HG02885 (cell line): Measurements from ENCODE around the gene PXK.
A peak's percentile ranks its signal among the peaks of the same experiment; 100 is the strongest.
"Not testable (repeated sequence)": the region's sequence is repeated elsewhere in the genome, so short reads cannot be mapped to it uniquely, and the experiment has no call there.

Experiments used
- ATAC-seq: cut with Tn5 transposase; IDR thresholded peaks from one replicate; pipeline ENCODE4 v1.9.1; 2021; ENCODE audit warnings: mild to moderate bottlenecking; ENCODE audit not compliant: unreplicated experiment, poor library complexity

Gene PXK

DNA sequence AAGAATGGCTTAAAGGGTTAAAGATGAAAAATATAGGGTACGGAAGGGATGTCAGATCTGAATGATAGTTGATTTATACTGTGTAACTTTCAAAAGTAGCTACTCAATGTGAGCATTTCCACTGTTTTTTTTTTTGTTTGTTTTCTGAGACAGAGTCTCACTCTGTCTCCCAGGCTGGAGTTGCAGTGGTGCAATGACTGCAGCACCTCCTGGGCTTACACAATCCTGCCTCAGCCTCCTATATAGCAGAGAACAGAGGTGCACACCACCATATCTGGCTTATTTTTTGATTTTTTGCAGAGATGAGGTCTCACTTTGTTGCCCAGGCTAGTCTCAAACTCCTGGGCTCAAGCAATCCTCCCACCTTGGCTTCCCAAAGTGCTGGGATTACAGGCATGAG, 9.9 kb upstream of the PXK start:
- ATAC-seq: no peak

DNA sequence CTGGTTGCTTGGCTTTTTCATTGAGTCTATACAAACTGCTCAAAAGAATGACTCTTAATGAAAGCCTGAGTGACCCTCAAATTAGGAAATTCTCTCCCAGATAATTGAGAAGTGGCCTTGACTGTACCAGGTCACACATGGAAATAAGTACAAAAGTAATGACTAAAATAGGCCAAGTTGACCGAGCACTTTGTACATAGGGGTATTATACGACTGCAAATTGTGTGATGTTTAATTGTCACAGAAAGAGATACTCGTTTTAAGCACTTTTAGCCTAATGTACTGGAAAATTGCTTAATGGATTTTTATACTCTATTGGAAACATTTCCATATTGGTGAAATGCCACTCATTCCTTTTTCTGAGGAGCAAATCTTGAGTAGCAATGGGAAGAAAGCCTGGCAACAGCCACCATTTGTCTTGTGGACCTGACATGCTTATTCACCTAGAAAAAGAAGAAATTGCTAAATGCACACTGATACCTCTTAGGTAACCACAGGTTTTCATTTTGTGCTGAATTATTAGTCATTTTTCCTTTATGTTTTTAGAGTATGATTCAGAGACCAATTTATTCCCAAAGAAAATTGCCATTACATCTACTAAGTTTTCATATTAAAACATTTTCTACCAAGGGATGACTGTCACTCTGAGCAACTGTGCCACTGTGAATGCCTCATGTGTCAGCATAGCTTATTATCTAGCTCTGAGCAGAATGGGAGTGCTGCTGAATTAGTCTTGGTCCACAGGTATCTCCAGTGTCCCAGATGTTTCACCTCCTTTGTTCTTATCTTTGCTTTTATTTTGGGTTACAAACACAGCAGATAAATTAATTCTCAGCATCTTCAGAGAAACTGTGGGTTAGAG, 8.9 kb upstream of the PXK start:
- no peak for ATAC-seq

DNA sequence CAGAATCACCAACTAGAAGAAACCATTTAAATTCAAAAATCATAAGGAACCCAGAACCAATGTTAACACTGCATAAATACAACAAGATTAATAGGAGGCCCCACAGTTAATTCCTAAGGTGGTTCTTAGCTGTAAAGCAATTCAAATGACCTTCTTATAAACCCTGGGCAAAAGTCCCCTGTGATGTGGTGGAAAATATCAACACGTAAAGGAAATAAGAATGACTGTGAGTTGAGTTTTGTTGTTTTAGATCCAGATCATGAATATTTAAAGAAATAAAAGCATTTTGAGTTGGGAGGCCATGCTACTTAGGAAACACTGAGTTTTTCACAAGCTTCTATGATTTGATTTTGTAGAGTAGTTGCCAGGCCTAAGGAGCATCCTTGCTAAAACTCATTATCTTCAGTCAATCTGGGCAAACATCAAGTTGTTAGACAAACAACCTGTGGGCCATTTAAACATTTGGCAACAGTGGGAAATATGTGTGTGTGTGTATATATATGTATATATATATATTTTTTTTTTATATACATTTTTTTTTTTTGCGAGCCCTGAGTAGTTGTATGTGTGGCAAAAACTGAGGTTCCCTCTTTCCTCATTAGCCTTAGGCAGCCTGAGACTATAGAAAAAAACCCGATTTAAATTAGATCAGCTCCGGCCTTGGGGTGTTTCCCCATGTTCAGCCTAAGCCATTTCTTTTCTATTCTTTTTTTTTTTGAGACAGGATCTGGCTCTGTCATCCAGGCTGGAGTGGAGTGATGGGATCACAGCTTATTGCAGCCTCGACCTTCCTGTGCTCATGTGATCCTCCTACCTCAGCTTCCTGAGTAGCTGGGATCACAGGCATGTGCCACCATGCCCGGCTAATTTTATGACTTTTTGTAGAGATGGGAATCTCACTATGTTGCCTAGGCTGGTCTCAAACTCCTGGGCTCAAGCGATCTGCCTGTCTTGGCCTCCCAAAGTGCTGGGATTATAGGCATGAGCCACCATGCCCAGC, 8.0 kb upstream of the PXK start:
- no peak for ATAC-seq

DNA sequence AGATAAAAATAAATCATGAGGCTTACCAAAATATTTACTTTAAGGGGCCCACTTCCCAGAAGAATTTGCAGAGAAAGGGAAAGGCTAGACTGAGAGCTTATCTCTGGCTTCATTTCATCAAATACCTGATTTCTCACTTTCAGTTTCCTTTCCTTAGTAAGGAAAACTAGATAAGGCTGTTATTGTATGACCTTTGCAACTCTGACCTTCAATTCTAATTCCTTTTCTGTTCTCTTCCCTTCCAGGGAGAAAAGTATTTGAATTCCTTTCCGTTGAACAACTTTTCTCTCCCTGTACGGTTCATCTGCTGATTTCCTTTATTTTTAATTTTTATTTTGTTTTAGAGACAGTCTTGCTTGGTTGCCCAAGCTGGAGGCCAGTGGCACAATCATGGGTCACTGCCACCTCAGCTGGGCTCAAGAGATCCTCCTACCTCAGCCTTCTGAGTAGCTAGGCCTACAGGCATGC, 7.1 kb upstream of the PXK start:
- no peak for ATAC-seq

DNA sequence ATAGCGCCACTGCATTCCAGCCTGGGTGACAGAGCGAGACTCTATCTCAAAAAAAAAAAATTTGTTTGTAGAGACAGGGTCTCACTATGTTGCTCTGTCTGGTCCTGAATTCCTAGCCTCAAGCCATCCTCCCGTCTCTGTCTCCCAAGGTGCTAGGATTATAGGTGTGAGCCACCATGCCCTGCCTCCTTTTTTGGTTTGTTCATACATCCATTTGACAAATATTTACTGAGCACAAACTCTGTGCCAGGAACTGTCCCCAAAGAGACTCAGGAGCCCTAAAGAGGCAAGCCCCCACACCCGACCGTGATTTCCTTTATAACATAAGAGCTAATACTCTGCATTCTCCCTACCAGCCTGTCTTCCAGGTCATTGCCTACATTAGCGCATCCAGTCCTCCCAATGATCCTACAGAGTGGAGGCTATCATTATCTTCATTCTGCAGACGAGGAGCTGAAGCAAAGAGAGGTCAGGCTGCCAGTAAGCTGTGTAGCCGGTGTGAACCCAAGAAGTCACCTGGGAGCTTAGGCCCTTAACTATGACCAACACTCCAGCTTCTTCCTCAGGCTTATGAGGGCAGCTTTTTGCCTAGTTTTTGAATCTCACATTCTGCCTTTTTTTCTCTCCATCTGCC, 6.3 kb upstream of the PXK start:
- ATAC-seq: no peak

DNA sequence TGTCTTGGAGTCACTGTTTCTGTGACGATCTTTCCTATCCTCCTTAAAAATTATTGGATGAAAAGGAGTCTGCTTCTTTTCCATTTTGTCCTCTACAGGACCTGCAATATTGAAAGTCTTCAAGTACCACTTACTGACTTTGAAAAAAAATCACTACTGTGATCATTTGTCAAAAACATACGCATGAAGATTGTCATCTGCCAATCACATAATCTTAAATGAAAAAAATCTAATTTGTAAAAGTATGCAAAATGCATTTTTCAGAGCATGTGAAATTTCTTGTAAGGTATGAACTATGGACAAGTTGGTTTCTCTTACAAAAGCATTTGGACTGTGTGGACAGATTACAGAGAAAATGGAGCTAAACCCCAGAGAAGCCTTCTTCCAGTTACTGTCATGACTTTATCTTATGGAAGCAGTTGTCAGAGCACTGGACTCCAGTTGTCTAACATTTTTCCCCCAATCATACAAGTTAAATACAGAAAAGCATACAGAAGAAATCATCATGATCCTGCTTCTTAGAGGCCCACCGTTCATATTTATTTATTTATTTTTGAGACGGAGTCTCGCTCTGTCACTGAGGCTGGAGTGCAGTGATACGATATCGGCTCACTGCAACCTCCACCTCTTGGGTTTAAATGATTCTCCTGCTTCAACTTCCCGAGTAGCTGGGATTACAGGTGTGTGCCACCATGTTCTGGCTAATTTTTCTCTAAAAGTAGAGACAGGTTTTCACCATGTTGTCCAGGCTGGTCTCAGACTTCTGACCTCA, 3.4 kb upstream of the PXK start:
- ATAC-seq: no peak

DNA sequence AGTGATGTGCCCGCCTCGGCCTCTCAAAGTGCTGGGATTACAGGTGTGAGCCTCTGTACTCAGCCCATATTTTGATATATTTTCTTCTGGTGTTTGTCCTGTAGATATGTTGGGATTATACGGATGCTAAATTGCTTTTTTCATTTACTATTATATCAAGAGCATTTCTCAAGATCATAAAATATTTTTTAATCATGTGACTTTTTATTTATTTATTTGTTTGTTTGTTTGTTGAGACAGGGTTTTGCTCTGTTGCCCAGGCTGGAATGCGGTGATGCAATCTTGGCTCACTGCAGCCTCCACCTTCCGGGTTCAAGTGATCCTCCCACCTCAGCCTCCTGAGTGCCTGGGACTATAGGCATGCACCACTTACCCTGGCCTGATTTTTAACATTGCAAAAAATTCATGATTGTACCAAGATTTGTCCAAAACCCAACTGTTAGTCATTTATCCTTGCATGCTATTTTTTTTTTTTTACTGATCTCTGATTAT, 2.7 kb upstream of the PXK start:
- no peak for ATAC-seq

DNA sequence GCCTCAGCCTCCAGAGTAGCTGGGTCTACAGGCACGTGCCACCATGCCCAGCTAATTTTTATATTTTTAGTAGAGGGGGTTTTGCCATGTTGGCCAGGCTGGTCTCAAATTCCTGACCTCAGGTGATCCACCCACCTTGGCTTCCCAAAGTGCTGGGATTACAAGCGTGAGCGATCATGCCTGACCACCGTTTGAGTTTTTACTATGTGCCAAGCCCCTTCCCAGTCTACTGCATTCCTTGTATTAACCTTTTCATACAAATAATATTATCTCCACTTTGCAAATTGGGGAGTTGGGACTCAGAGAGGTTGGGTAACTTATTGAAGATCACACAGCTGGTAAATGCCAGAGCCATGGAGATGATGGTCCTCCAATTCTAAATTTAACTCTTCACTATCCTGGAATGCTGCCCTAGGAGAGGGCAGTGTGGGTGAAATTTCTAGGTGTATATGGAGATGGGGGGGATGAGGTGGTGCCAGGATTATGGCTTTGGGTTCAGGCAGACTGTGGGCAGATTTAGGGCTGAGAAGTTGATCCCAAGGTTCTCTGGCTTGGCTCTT, 1.0 kb upstream of the PXK start:
- no peak for ATAC-seq

DNA sequence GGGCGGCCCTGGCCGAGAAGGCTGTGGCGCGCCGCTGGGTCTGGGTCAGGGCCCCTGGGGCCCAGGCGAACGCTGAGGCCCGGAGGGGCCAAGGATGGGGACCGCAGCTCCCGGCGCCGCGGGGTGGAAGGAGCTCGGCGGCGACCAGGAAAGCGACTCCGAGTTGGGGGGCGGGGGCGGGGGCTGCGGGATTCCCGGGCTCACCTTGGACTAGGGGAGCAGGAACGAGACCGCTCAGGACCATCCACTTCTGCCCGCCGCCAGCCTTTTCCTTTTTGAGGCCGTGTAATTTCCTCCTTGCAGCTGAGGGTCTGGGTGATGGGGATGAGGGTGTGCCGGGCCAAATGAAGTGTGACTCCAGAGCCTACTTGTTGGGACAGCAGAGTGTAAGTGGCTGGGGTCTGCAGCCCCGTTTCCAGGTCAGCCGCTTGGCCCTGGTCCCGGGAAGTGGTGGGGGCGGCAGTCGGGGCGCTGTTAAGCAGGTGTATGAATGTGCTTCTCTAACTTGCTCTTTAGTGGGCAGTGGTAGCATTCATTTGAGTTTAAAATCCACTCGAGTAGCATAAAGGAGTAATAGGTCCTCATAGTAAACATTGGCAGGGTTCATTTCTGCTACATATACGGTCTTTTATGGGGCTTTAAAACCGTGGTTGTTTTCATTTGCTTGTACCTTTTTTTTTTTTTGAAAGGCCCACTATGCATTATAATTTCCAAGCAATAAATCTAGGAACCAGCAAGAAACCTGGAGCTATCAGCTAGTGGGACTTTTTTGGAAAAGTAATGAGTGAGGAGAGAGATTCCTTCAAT, 717 bp downstream of the PXK start:
- ATAC-seq: peak; percentile 49

DNA sequence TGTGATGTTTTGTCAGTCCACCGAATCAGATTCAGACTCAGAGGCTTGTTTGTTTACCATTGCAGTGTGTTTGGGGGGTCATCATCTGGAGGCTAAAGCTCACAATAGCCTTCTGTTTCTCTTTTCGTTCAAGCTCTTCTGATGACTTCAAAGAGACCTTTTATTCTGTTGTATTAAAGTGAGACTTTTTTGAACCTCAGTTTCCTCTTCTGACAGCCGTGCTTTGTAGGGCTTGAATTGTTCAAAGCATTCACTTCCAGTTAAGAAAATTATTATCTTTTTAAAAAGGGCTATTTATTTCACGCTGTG, 1.3 kb downstream of the PXK start:
- no peak for ATAC-seq

DNA sequence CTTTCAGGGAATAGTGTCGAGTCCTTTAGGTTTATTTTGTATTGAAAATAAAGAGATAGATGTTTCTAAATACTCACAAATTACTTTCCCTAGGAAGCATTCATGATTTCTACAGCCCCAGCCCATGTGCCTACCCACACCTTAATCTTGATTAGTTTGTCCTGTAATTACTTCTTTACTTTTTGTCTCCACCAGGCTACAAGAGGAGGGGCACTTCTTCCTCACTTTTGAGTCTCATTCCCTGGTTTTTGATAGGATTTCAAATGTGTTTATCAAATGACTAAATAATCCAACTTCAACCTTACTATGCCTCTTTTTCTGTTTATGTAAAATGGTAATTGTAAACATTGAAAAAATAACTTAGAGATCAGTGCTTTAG, 1.8 kb downstream of the PXK start:
- no peak for ATAC-seq

DNA sequence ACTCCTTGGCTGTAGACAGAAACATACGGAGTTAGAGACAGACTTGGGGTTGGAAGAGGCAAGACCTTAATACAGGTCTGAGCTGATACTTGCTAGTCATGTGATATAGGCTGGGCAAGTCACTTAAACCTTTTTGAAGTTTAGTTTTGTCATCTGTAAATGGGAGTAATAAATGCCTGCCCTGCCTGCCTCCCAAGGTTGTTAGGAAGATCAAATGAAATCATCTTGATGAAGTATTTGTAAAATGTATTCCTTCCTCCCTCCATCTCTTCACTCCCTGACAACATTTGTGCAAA, 2.9 kb downstream of the PXK start:
- no peak for ATAC-seq

DNA sequence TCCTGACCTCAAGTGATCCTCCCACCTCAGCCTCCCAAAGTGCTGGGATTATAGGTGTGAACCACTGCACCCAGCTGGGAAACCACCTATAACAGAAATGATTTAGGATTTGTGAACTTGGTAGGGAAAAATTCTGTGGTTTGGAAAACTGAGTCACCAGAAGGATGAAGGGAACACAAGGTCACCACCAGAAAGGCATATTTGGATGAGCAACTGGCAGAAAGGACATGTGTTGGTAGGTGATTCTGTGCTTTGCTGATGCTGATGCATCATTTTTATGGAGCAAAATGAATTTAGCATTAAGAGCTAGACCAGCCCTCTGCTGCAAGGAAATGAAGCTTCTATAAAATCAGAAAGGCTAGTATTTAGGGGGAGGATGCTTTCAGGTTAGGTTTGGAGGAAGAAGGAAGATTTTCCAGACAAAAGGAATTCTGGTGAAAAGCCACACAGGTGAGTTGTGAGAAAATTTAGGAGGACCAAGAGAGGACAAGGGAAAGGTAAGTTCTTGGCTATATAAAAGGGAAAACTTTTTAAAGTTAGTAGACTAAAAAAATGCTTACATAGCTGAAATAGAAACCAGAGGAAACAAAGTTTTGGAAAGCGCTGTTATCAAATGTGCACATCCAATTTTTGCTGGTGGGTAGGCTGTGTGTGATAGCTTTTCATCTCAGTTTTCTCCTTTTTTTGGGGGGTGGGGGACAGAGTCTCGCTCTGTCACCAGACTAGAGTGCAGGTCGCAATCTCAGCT, 3.6 kb downstream of the PXK start:
- ATAC-seq: no peak

DNA sequence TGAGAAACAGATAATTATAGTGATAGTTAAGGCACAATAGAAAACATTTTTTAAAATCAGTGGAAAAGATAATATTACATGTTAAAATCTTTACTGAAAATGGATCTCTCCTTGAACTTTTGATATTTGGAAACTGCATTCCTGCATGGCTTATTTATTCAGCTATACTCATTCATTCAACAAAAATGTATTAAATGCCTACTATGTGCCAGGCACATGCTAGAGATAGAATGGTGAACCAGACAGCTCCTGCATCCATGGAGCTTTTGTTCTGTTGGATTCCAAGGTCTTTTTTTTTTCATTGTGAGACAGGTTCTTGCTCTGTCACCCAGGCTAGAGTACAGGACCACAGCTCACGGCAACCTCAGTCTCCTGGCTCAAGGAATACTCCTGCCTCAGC, 4.5 kb downstream of the PXK start:
- no peak for ATAC-seq

DNA sequence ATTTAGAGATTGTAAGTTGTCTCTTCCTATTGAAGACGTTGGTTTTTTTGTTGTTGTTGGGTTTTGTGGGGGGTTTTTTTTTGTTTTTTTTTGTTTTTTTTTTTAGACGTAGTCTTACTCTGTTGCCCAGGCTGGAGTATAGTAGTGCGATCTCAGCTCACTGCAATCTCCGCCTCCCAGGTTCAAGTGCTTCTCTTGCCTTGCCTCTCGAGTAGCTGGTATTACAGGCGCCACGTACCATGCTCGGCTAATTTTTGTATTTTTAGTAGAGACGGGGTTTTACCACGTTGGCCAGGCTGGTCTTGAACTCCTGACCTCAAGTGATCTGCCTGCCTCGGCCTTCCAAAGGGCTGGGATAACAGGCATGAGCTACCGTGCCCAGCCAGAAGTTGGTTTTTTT, 6.5 kb downstream of the PXK start:
- ATAC-seq: not testable (repeated sequence)

DNA sequence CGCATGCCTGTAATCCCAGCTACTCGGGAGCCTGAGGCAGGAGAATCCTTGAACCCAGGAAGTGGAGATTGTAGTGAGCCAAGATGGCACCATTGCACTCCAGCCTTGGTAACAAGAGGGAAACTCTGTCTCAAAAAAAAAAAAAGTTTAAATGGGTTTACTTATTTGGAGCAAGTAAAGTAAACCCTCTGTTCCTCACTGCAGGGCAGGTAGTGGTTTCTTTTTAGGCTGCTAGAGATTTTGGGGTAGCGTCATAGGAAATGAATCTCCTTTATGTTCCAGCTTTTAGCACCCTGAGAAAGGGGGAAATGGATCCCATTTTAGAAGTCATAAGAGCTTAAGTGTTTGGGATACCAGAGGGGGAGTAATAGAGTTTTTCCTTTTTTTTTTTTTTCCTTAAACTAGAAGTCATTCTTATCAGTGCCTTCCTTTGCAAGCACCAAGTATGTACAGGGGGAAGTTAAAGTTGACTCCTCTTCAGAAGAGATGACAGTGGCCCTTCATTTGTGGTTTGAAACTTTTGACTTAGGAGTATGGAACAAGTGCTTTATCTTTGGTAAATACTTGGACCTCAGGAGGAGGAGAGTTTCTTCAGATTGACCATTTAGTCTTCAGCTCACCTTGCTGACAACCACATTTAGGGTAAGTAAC, 8.0 kb downstream of the PXK start:
- no peak for ATAC-seq

DNA sequence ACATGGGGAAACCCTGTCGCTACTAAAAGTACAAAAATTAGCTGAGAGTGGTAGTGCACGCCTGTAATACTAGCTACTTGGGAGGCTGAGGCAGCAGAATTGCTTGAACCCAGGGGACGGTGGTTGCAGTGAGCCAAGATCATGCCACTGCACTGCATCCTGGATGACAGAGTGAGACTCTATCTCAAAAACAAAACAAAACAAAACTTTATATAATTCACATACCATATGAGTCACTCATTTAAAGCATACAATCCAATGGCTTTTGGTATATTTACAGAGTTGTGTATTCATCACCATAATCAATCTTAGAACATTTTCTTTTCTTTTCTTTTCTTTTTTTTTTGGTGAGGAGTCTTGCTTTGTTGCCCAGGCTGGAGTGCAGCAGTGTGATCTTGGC, 8.7 kb downstream of the PXK start:
- no peak for ATAC-seq

DNA sequence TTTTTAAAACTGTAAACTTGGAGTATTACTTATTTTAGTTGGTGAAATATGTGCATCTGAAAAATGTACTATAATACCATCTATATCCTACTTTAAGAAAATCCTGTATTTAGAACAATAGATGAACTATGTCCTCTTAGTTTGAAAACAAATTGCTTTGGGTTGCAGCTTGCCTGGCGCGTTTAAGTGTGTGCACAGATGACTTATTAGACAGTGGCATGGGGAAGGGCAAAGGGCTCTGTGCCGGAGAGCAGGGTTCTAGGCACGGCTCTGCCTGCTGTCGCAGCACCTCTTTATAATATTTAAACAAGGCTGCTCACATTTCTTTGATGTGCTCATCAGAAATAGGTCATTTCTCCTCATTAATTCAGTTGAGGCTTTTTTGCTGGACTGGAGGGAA, 10.0 kb downstream of the PXK start:
- no peak for ATAC-seq
